Stimulated activated CD8-positive, alpha-beta memory T cell treated with anti-CD3 and anti-CD28 coated beads, Interleukin-4, amount 100 ng/mL, for 4 hours (primary cell): ENCODE results near the gene KCNMB4.
"Not testable (repeated sequence)": the region's sequence is repeated elsewhere in the genome, so short reads cannot be mapped to it uniquely, and the experiment has no call there.

Experiments
- DNase-seq, 2 donors: peaks; one replicate each; pipeline ENCODE4 v3.0.0-alpha.2; 2020; ENCODE audit warnings: low read depth in 2 of 2, low spot score in 1 of 2

Gene KCNMB4

DNA sequence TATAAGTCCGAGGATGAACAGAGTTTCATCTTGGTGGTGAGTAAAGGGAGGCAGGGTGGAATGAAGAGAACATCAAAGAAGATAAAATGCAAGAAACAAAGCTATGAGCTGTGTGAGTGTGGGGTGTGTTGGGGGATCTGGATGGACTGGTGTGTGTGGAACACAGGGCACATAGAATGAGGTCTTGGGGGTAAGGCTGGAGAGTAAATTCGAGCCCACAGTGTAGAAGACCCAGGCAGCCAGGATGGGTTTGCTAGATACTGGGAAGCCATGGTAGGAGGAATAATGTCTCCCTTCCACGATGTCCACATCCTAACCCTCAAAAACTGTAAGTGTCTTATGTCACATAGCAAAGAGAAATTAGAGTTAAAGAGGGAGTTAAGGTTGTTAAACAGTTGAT, 6.8 kb downstream of the KCNMB4 start:
- no peak for DNase-seq

DNA sequence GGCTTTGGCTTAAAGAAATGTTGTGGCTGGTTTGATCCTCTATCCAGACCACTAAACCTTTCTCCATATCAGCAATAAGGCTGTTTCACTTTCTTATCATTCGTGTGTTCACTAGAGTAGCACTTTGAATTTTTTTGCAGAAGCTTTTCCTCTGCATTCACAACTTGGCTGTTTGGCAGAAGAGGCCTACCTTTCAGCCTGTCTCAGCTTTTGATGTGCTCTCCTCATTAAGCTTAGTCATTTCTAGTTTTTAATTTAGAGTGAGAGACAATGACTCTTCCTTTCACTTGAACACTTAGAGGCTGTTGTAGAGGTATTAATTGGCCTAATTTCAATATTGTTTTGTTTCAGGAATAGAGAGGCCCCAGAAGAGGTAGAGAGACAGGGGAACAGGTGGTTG, 13.8 kb downstream of the KCNMB4 start:
- DNase-seq = no peak

- DNase-seq = no peak
These were observed 17.4 kb downstream of the KCNMB4 start for GRCh38 chr12:70383484-70383883.

- no peak for DNase-seq
These were observed 17.8 kb downstream of the KCNMB4 start for GRCh38 chr12:70383886-70384285.

- DNase-seq = no peak
These were observed 20.7 kb downstream of the KCNMB4 start for GRCh38 chr12:70386771-70387170.

GRCh38 chr12:70389678-70390077, 23.6 kb downstream of the KCNMB4 start:
- no peak for DNase-seq

DNA sequence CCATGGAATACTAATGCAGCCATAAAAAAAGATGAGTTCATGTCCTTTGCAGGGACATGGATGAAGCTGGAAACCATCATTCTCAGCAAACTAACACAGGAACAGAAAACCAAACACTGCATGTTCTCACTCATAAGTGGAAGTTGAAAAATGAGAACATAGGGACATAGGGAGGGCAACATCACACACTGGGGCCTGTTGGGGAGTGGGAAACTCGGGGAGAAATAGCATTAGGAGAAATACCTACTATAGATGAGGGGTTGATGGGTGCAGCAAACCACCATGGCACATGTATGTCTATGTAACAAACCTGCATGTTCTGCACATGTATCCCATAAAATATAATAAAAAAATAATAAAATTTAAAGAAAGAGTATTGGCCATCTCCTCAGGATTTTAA, 26.5 kb downstream of the KCNMB4 start:
- not testable (repeated sequence) for DNase-seq

DNA sequence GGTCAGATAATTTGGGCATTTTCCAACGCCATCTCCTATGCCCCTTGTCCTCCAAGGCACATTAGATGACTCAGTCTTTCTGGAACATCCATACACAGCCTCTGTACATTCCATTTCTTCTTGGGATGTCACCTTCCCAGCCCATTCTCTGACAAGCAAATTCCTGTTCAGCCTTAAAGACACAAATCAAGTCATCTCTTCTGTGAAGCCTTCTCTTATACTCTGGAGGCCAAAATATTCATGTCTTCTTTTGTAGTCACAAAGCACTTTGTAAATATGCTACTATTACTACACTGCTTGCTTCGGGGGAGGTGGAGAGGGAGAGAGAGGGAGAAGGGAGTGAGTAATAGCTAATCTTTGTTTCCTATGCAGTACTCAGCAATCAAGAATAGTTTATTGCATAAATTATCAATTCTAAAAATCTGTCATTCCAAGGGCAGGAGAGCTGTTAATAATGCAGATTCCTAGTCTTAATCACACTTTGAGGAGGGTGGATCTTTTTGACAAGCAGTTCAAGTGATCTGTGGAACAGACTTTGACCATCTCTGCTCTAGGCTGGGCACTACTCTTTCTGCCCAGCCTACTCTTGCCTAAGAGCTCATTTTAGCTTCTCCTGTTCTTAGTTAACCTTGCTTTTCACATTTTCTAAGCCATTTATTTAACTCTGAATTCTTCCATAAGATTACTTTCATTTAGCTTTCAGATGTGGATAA, 27.9 kb downstream of the KCNMB4 start:
- no peak for DNase-seq

DNA sequence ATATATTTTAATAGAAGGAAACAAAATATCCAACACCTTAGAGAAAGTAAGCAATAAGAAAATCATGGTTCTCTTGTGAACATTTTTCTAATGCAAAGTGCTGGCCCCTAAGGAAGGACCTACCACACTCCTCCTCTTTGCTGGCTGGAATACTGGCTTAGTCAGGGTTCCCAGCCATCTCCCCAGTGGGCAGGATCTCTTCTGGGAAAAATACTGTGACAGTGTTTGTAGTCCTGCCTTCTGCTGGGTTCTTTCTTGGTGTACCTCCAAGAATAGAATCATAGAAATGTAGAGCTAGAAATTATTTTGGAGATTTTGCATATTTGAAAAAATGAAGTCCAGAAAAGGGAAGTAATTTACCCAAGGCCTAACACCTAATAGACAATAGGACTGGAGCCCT, 31.9 kb downstream of the KCNMB4 start:
- DNase-seq = no peak

DNA sequence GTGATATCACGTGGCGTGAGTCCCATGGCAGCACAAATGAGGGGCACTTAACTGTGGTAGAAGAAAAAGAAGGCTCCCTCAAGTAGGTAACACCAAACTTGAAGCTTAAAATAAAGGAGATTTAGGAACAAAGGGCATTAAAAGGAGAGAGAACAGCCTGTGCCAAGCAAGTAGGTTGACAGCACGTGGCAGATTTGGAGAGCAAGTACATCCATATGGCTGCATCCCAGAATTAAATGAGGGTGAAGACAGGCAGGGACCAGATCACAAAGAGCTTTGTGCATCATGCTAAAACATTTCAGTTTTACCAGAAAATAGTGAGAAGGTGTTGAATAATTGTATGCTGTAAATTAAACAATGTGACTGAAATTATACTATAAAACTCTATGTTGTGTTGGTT, 32.8 kb downstream of the KCNMB4 start:
- DNase-seq = no peak

GRCh38 chr12:70399311-70399710, 33.2 kb downstream of the KCNMB4 start:
- no peak for DNase-seq

DNA sequence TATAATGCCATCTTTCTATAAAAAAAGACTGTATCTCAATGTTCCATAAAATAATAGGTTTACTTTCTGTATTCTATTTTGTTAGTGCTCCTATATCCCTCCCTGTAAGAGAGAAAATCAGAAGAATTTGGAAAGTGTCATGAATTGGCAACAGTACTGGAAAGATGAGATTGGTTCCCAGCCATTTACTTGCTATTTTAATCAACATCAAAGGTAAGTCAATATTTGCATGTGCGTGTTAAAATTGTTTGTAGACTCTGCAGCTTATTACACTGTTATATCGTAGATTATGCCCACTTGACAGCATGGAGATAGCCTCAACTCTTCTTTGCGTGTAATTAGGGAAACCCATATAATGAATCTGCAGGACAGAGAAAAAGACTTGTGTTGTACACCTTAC, 34.0 kb downstream of the KCNMB4 start:
- DNase-seq = no peak

- DNase-seq = no peak
These were observed 36.5 kb downstream of the KCNMB4 start for GRCh38 chr12:70402597-70402996.

GRCh38 chr12:70403826-70404225, 37.7 kb downstream of the KCNMB4 start:
- DNase-seq = no peak

- no peak for DNase-seq
These were observed 42.1 kb downstream of the KCNMB4 start for GRCh38 chr12:70408004-70408790.

GRCh38 chr12:70415987-70416386, 49.9 kb downstream of the KCNMB4 start:
- no peak for DNase-seq

GRCh38 chr12:70417121-70417520, 51.0 kb downstream of the KCNMB4 start:
- DNase-seq = no peak

- DNase-seq = no peak
These were observed 52.0 kb downstream of the KCNMB4 start for GRCh38 chr12:70418101-70418500.

- DNase-seq = no peak
These were observed 56.5 kb downstream of the KCNMB4 start for GRCh38 chr12:70422631-70423030.

DNA sequence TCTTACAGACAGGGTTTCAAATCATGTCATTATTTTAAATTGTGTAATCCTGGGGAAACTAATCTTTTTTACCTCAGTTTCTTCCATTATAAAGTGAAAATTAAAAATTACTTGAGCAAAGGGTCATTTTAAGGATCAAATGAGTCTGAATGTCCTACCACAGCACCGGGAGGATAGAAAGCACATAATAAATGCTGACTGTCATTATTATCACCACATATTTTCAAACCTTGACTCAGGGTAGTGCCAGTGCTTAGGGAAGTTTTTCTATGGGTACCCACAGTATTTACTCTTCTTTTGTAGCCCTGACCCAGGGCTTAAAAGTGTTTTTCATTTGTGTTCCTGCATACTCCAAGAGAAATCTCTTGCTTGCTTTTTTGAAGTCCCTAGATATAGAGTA, 60.5 kb downstream of the KCNMB4 start:
- no peak for DNase-seq

GRCh38 chr12:70427611-70428010, 61.5 kb downstream of the KCNMB4 start:
- no peak for DNase-seq

DNA sequence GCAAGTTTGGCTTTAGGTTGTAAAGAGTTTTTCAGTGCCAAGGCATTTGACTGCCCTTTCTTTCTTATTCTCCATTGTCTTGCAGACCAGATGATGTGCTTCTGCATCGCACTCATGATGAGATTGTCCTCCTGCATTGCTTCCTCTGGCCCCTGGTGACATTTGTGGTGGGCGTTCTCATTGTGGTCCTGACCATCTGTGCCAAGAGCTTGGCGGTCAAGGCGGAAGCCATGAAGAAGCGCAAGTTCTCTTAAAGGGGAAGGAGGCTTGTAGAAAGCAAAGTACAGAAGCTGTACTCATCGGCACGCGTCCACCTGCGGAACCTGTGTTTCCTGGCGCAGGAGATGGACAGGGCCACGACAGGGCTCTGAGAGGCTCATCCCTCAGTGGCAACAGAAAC, 64.3 kb downstream of the KCNMB4 start:
- DNase-seq = no peak

DNA sequence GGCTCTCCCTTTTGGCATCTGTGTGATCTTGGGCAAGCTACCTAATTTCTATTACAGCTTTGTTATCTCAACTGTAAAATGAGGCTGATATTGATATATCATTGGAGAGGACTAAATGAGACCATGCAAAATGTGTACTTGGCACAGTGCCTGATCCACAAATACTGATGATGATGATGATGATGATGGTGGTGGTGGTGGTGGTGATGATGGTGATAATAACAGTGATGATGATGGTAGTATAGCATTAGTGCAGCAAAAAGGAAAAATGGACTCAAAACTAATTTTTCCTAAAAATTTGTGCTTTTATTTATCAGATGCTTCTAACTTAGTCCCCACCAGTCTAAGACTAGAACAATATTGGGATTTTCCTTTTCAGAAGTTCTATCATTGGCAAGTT, 70.7 kb downstream of the KCNMB4 start:
- no peak for DNase-seq
